ENCODE measurements around the gene NKX1-1.

GRCh38 chr4:1364217-1364616, 42.0 kb downstream of the NKX1-1 start:
- TF ChIP-seq POLR2A (IDR thresholded peaks at IDR 0.05) (no peak), POLR2AphosphoS5 (IDR thresholded peaks at IDR 0.05; ENCODE audit: insufficient read depth in 1 of 2, low read depth in 1 of 2) (no peak)
- TF ChIP-seq, protein P1, sequence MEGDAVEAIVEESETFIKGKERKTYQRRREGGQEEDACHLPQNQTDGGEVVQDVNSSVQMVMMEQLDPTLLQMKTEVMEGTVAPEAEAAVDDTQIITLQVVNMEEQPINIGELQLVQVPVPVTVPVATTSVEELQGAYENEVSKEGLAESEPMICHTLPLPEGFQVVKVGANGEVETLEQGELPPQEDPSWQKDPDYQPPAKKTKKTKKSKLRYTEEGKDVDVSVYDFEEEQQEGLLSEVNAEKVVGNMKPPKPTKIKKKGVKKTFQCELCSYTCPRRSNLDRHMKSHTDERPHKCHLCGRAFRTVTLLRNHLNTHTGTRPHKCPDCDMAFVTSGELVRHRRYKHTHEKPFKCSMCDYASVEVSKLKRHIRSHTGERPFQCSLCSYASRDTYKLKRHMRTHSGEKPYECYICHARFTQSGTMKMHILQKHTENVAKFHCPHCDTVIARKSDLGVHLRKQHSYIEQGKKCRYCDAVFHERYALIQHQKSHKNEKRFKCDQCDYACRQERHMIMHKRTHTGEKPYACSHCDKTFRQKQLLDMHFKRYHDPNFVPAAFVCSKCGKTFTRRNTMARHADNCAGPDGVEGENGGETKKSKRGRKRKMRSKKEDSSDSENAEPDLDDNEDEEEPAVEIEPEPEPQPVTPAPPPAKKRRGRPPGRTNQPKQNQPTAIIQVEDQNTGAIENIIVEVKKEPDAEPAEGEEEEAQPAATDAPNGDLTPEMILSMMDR (IDR thresholded peaks at IDR 0.05): no peak
